CD4-positive, alpha-beta T cell (primary cell): ENCODE data around the gene MAN1C1. TPM values are rescaled to one million over a fixed set of nuclear protein-coding genes. Genes with fewer than 3 reads are reported as not detected.

ENCODE experiments used
- ATAC-seq: fragments of 200-7000 bp; cut with Tn5 transposase; one replicate; pipeline ENCODE4 v1.10.0; 2022; ENCODE audit warnings: mild to moderate bottlenecking; ENCODE audit not compliant: poor library complexity
- CTCF ChIA-PET: fragments of 350-600 bp; sonication (Branson Sonifier 250); formaldehyde crosslinking; loops from one replicate; lab custom pipeline; 2021; ENCODE audit warnings: antibody characterized with exemption, inconsistent platforms; lab: Charles Lee
- POLR2A ChIA-PET: fragments of 350-600 bp; sonication (Branson Sonifier 250); formaldehyde crosslinking; loops from one replicate; lab custom pipeline; 2021; ENCODE audit warnings: antibody characterized with exemption, inconsistent platforms; lab: Charles Lee
- DNase-seq, 14 experiments: peaks; one replicate each; pipeline ENCODE4 v3.0.0-alpha.2; 2013 to 2020; ENCODE audit warnings: mixed read lengths in 2 of 14
- H3K27ac ChIP-seq, 2 donors: one replicate each; pipeline versions ENCODE4 v1.5.1 to v1.7.0; 2013; ENCODE audit warnings: low read length in 2 of 2, low read depth in 1 of 2, mild to moderate bottlenecking in 1 of 2
- H3K27me3 ChIP-seq, 2 experiments: 1 replicate in 1 of 2; 2 replicates in 1 of 2; pipeline versions ENCODE4 v1.6.1 to v1.7.0; 2013; ENCODE audit warnings: low read length in 2 of 2, control low read depth in 1 of 2, mild to moderate bottlenecking in 1 of 2, moderate library complexity in 1 of 2; ENCODE audit not compliant: insufficient read depth in 2 of 2, control insufficient read depth in 1 of 2
- H3K36me3 ChIP-seq: one replicate; pipeline ENCODE4 v1.6.1; 2013; ENCODE audit warnings: low read length, control low read depth; ENCODE audit not compliant: insufficient read depth
- H3K4me1 ChIP-seq: one replicate; pipeline ENCODE4 v1.6.1; 2013; ENCODE audit warnings: low read length, control low read depth; ENCODE audit not compliant: insufficient read depth
- H3K4me3 ChIP-seq: one replicate; pipeline ENCODE4 v1.5.1; 2013; ENCODE audit warnings: mild to moderate bottlenecking, low read length, moderate library complexity
- H3K9me3 ChIP-seq, 2 experiments: 1 replicate in 1 of 2; 2 replicates in 1 of 2; pipeline versions ENCODE4 v1.6.1 to v1.7.0; 2013; ENCODE audit warnings: low read length in 2 of 2, mild to moderate bottlenecking in 2 of 2, control low read depth in 1 of 2, moderate library complexity in 1 of 2; ENCODE audit not compliant: control insufficient read depth in 1 of 2, insufficient read depth in 1 of 2
- H3K27ac Mint-ChIP-seq: one replicate; pipeline ENCODE4 v1.8.0; 2020; ENCODE audit warnings: mixed read lengths
- H3K27me3 Mint-ChIP-seq: one replicate; pipeline ENCODE4 v1.8.0; 2021; ENCODE audit warnings: mixed read lengths
- H3K36me3 Mint-ChIP-seq: one replicate; pipeline ENCODE4 v1.8.0; 2021; ENCODE audit warnings: low read depth, mixed read lengths
- H3K4me1 Mint-ChIP-seq: one replicate; pipeline ENCODE4 v1.8.0; 2021; ENCODE audit warnings: low read depth, mixed read lengths
- H3K4me3 Mint-ChIP-seq: one replicate; pipeline ENCODE4 v1.8.0; 2020; ENCODE audit warnings: mild to moderate bottlenecking, mixed read lengths
- H3K9me3 Mint-ChIP-seq: one replicate; pipeline ENCODE4 v1.8.0; 2020; ENCODE audit warnings: mixed read lengths
- intact Hi-C, 2 experiments: fragments of 100-400 bp; cut with DNase I in 1 of 2; cut with micrococcal nuclease in 1 of 2; formaldehyde crosslinking; loops; one replicate each; pipeline versions ENCODE4 v1.15.1 to v1.9.0; 2023 to 2025; cut with DNase I, micrococcal nuclease
- total RNA-seq, 174 experiments: library from RNA in 2 of 174; stranded (reverse) in 2 of 174; gene quantifications; one replicate each; pipeline ENCODE4 v1.2.3 and lab custom pipeline; 2021 to 2026
- TF ChIP-seq, protein P1 (sequence below): fragments of 200-600 bp; IDR thresholded peaks from one replicate; pipeline ENCODE4 v1.8.0; 2022; ENCODE audit warnings: antibody characterized with exemption, mild to moderate bottlenecking

The MAN1C1 gene
- total RNA-seq, 2 experiments from 2014 or later = 44.4 to 46.9 TPM

DNA sequence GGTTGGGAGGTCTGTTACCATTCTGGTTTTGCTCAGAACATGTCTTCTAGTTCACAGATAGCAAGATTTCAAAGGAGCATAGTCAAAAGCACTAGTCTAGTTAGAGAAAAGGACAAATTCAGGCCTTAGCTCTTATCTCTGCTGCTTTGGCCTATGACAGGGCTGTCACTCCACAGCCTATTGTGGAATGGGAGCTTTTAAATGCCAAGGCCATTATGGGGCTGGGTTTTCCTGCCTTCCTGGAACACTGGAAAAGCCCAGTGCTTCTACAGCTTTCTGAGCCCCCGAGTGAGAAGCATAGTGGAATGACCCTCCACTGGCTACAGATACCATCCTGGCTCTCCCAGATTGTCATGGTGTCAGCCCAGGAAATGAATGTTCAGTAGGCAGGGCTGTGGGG is 212.5 kb downstream of the MAN1C1 start:
- DNase-seq (no peak), ATAC-seq (no peak)
- Histone ChIP-seq H3K9me3 (no peaks in the 10 kb centered on the region), H3K4me1 (peaks cover 6% of the 10 kb centered on the region), H3K36me3 (peaks cover 81% of the 10 kb centered on the region), H3K4me3 (no peak overlapping the region), H3K27ac (no peak overlapping the region), H3K27me3 (no peaks in the 10 kb centered on the region)
- intact Hi-C loops = no loop called here
- CTCF ChIA-PET = no interaction called here
- Mint-ChIP-seq H3K27ac (no peak overlapping the region), H3K9me3 (no peaks in the 10 kb centered on the region), H3K27me3 (no peaks in the 10 kb centered on the region), H3K4me1 (peaks cover 27% of the 10 kb centered on the region), H3K36me3 (peaks cover 82% of the 10 kb centered on the region), H3K4me3 (no peak overlapping the region)
- POLR2A ChIA-PET = interaction anchor here (0.6 to 4.1 kb wide), 2 partner anchors 9 to 350 kb away, joined by 3 to 43 read pairs; partner anchors contain the start of gene MTFR1L
- TF ChIP-seq, protein P1, sequence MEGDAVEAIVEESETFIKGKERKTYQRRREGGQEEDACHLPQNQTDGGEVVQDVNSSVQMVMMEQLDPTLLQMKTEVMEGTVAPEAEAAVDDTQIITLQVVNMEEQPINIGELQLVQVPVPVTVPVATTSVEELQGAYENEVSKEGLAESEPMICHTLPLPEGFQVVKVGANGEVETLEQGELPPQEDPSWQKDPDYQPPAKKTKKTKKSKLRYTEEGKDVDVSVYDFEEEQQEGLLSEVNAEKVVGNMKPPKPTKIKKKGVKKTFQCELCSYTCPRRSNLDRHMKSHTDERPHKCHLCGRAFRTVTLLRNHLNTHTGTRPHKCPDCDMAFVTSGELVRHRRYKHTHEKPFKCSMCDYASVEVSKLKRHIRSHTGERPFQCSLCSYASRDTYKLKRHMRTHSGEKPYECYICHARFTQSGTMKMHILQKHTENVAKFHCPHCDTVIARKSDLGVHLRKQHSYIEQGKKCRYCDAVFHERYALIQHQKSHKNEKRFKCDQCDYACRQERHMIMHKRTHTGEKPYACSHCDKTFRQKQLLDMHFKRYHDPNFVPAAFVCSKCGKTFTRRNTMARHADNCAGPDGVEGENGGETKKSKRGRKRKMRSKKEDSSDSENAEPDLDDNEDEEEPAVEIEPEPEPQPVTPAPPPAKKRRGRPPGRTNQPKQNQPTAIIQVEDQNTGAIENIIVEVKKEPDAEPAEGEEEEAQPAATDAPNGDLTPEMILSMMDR = no peak

DNA sequence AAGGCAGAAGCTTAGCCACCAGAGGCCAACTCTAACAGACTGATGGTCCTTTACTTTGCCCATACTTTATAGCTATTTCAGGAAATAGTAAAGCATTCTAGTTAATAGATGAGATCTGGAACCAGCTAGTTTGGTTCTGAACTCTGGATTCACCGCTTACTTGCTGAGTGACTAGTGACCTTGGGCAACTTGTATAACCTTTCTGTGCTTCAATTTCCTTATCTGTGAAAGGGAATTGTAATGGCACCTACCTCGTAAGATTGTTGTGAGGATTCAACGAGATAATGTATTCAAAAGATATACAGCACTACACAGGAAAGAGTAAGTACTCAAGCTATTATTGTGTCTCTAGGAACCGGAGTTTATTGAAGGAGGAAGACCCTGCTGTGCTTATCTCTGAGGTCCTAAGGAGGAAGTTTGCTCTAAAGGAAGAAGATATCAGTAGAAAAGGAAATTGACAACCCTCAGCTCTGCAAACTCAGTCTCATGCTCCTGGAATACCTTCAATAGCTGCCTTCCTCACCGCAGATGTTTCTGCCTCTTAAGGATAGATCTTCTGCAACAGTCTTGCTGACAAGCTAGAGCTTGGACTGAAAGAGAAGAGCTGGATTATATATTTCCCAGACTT is 215.1 kb downstream of the MAN1C1 start:
- TF ChIP-seq, protein P1 = no peak
- no peak for DNase-seq
- Mint-ChIP-seq H3K4me1 (peaks cover 19% of the 10 kb centered on the region), H3K27ac (peak overlapping the region; percentile 57), H3K9me3 (no peaks in the 10 kb centered on the region), H3K36me3 (peaks cover 81% of the 10 kb centered on the region), H3K4me3 (peak overlapping the region; percentile 13), H3K27me3 (no peaks in the 10 kb centered on the region)
- H3K27ac ChIP-seq = no peak overlapping the region
- H3K9me3 ChIP-seq = no peaks in the 10 kb centered on the region
- peaks cover 73% of the 10 kb centered on the region for H3K36me3 ChIP-seq
- intact Hi-C loops = no loop called here
- ChIA-PET POLR2A (interaction anchor here (0.8 to 4.1 kb wide), 3 partner anchors 9 to 22 kb away, joined by 3 to 43 read pairs (median 3); partner anchors contain the start of gene MTFR1L), CTCF (interaction anchor here (1.6 kb wide), 1 partner anchor 64 kb away, joined by 5 read pairs; no protein-coding TSS in a partner anchor)
- no peaks in the 10 kb centered on the region for H3K27me3 ChIP-seq
- H3K4me1 ChIP-seq = peaks cover 6% of the 10 kb centered on the region
- ATAC-seq = no peak
- H3K4me3 ChIP-seq = no peak overlapping the region

DNA sequence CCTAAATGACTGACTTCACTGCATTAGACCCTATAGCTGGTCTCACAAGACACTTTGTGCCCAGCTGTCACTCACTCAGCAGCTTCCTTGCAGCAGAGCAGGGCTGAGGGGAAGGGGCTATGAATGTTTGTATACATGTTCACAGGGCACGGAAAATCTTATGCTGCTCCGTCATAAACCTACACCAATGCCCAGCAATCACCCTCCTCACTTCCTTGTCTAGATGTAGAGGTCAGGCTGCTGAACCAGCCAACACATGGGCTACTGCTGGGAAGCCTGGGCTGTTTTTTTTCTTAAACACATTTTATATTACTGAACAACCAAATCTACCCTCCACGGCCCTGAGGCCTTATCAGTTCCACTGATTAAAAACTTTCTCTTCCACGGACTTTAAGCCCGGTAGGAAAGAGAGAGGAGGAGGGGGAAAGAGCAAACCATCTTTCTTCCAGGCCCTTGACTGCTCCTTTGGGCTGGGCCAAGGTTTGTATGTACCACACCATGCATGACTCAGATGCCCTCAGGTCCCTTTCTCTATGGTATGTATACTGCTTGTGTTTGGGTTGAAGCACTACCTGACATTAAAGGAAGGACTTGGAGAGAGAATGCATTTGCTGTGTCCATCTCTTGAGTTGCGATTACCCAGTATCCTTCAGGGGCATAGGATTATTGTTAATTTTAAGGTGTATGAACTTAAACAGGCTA is 215.9 kb downstream of the MAN1C1 start:
- no peak for ATAC-seq
- CTCF ChIA-PET = interaction anchor here (1.6 kb wide), 1 partner anchor 63 kb away, joined by 5 read pairs; no protein-coding TSS in a partner anchor
- intact Hi-C loops = no loop called here

More for the DNA sequence above, 215.9 kb downstream of the MAN1C1 start:
- no peak for DNase-seq
- Histone ChIP-seq H3K27ac (no peak overlapping the region), H3K36me3 (peaks cover 65% of the 10 kb centered on the region), H3K4me3 (no peak overlapping the region), H3K9me3 (no peaks in the 10 kb centered on the region), H3K4me1 (peaks cover 4% of the 10 kb centered on the region), H3K27me3 (no peaks in the 10 kb centered on the region)
- peak overlapping the region; percentile 57 for H3K27ac Mint-ChIP-seq
- TF ChIP-seq, protein P1 = no peak
- no peaks in the 10 kb centered on the region for H3K27me3 Mint-ChIP-seq
- no peaks in the 10 kb centered on the region for H3K9me3 Mint-ChIP-seq
- H3K4me3 Mint-ChIP-seq = no peak overlapping the region
- H3K4me1 Mint-ChIP-seq = peaks cover 19% of the 10 kb centered on the region
- peaks cover 76% of the 10 kb centered on the region for H3K36me3 Mint-ChIP-seq
- POLR2A ChIA-PET = interaction anchor here (0.8 to 4.1 kb wide), 3 partner anchors 8 to 22 kb away, joined by 3 to 43 read pairs (median 3); partner anchors contain the start of gene MTFR1L
